Neutrophil (primary cell): ENCODE results near the gene CYB561D2.

Experiments used
- H3K27ac ChIP-seq: fragments of 200-600 bp; sonication (generic); 2 replicates; pipeline ENCODE4 v1.5.1; 2016; ENCODE audit warnings: mild to moderate bottlenecking, moderate library complexity
- H3K27me3 ChIP-seq: fragments of 200-600 bp; sonication (generic); 2 replicates; pipeline ENCODE4 v1.6.0; 2016; ENCODE audit warnings: mild to moderate bottlenecking
- H3K36me3 ChIP-seq: fragments of 200-600 bp; sonication (generic); 2 replicates; pipeline ENCODE4 v1.5.1; 2017
- H3K4me1 ChIP-seq, 2 experiments: fragments of 200-600 bp in 1 of 2; sonication (generic) in 1 of 2; 1 replicate in 1 of 2; 2 replicates in 1 of 2; pipeline versions ENCODE4 v1.5.1 to v1.6.1; 2013 to 2016; ENCODE audit warnings: low read depth in 1 of 2, low read length in 1 of 2, mild to moderate bottlenecking in 1 of 2, moderate library complexity in 1 of 2; ENCODE audit not compliant: control insufficient read depth in 1 of 2, insufficient read depth in 1 of 2
- H3K4me3 ChIP-seq, 2 experiments: fragments of 200-600 bp in 1 of 2; sonication (generic) in 1 of 2; 1 replicate in 1 of 2; 2 replicates in 1 of 2; pipeline ENCODE4 v1.5.1; 2013 to 2016; ENCODE audit warnings: low read depth in 1 of 2, low read length in 1 of 2, mild to moderate bottlenecking in 1 of 2, moderate library complexity in 1 of 2
- H3K9me3 ChIP-seq: fragments of 200-600 bp; sonication (generic); 2 replicates; pipeline ENCODE4 v1.5.1; 2016
- CTCF ChIP-seq: fragments of 200-600 bp; sonication (generic); IDR thresholded peaks from 2 replicates; pipeline ENCODE4 v1.5.1; 2016; ENCODE audit warnings: antibody characterized with exemption

CYB561D2 gene

GRCh38 chr3:50393061-50393460 lies 42.4 kb downstream of the CYB561D2 start:
- Histone ChIP-seq H3K27me3 (no peaks in the 10 kb centered on the region), H3K4me1 (no peaks in the 10 kb centered on the region), H3K36me3 (no peaks in the 10 kb centered on the region), H3K4me3 (no peak overlapping the region), H3K9me3 (no peaks in the 10 kb centered on the region), H3K27ac (no peak overlapping the region)
- TF ChIP-seq CTCF: no peak

- no peaks in the 10 kb centered on the region for H3K36me3 ChIP-seq
- no peaks in the 10 kb centered on the region for H3K9me3 ChIP-seq
- no peaks in the 10 kb centered on the region for H3K27me3 ChIP-seq
- no peaks in the 10 kb centered on the region for H3K4me1 ChIP-seq
- no peak overlapping the region for H3K4me3 ChIP-seq
- TF ChIP-seq CTCF: no peak
- H3K27ac ChIP-seq: no peak overlapping the region
Observed at GRCh38 chr3:50395070-50395860, 44.6 kb downstream of the CYB561D2 start.

- H3K27ac ChIP-seq: no peak overlapping the region
- H3K4me1 ChIP-seq: no peaks in the 10 kb centered on the region
- H3K36me3 ChIP-seq: no peaks in the 10 kb centered on the region
- no peak overlapping the region for H3K4me3 ChIP-seq
- TF ChIP-seq CTCF: no peak
- no peaks in the 10 kb centered on the region for H3K27me3 ChIP-seq
- no peaks in the 10 kb centered on the region for H3K9me3 ChIP-seq
Observed at GRCh38 chr3:50396502-50396901, 45.8 kb downstream of the CYB561D2 start.

GRCh38 chr3:50401978-50402595 lies 51.4 kb downstream of the CYB561D2 start:
- H3K27me3 ChIP-seq: no peaks in the 10 kb centered on the region
- H3K4me1 ChIP-seq: no peaks in the 10 kb centered on the region
- H3K9me3 ChIP-seq: no peaks in the 10 kb centered on the region
- no peak overlapping the region for H3K4me3 ChIP-seq
- H3K27ac ChIP-seq: no peak overlapping the region
- TF ChIP-seq CTCF: no peak
- H3K36me3 ChIP-seq: no peaks in the 10 kb centered on the region
